Gastrocnemius medialis (tissue), 4 donors: ENCODE measurements around the gene KLHL29. TPM values are rescaled to one million over a fixed set of nuclear protein-coding genes. Genes with fewer than 3 reads are reported as not detected.
A peak's percentile ranks its signal among the peaks of the same experiment; 100 is the strongest.

ENCODE experiments used
- ATAC-seq, 2 donors: fragments of 150-250 bp; one replicate each; pipeline ENCODE4 v1.9.1; 2016
- DNase-seq, 2 donors: peaks; one replicate each; pipeline ENCODE4 v3.0.0-alpha.2; 2019
- H3K27ac ChIP-seq, 4 donors: fragments of 200-600 bp; sonication (generic); 1 replicate in 1 of 4; 2 replicates in 3 of 4; pipeline ENCODE4 v1.5.1; 2016 to 2018; ENCODE audit warnings: mild to moderate bottlenecking in 2 of 4, moderate library complexity in 1 of 4
- H3K27me3 ChIP-seq, 3 donors: fragments of 200-600 bp; sonication (generic) in 2 of 3; 1 replicate in 1 of 3; 2 replicates in 2 of 3; pipeline versions ENCODE4 v1.5.1 to v1.6.0; 2016 to 2019; ENCODE audit warnings: mild to moderate bottlenecking in 1 of 3, moderate library complexity in 1 of 3
- H3K36me3 ChIP-seq, 2 donors: fragments of 200-600 bp; sonication (generic) in 1 of 2; one replicate each; pipeline ENCODE4 v1.5.1; 2017 to 2018
- H3K4me1 ChIP-seq, 2 donors: fragments of 200-600 bp; sonication (generic) in 1 of 2; one replicate each; pipeline ENCODE4 v1.5.1; 2016 to 2017; ENCODE audit warnings: mild to moderate bottlenecking in 2 of 2
- H3K4me3 ChIP-seq, 4 donors: fragments of 200-600 bp; sonication (generic) in 3 of 4; 1 replicate in 1 of 4; 2 replicates in 3 of 4; pipeline ENCODE4 v1.5.1; 2016 to 2019; ENCODE audit warnings: mild to moderate bottlenecking in 2 of 4
- H3K9me3 ChIP-seq, 3 donors: fragments of 200-600 bp; sonication (generic) in 2 of 3; 1 replicate in 1 of 3; 2 replicates in 2 of 3; pipeline ENCODE4 v1.5.1; 2016 to 2019
- CTCF ChIP-seq, 5 experiments: fragments of 450-650 bp in 3 of 5; fragments of 200-600 bp in 2 of 5; sonication (generic) in 2 of 5; IDR thresholded peaks in 4 of 5; conservative IDR thresholded peaks in 1 of 5; 1 replicate in 4 of 5; 2 replicates in 1 of 5; pipeline ENCODE4 v1.5.1; 2016 to 2019; ENCODE audit warnings: antibody characterized with exemption in 5 of 5, mild to moderate bottlenecking in 3 of 5, moderate library complexity in 3 of 5
- POLR2A ChIP-seq, 2 donors: fragments of 450-650 bp; IDR thresholded peaks; one replicate each; pipeline ENCODE4 v1.6.1; 2017; ENCODE audit warnings: antibody characterized with exemption in 2 of 2, mild to moderate bottlenecking in 2 of 2, moderate library complexity in 2 of 2
- in situ Hi-C, 4 donors: fragments of 200-750 bp; cut with MboI; loops; one replicate each; pipeline versions ENCODE4 v1.15.0 to v1.8.0; 2017; ENCODE audit warnings: low sequenced_read_pairs in 4 of 4
- intact Hi-C: fragments of 100-400 bp; cut with DNase I; formaldehyde crosslinking; loops from one replicate; pipeline ENCODE4 v1.15.1; 2023; ENCODE audit warnings: low total_unique reads
- total RNA-seq, 4 donors: library from RNA; depleted of rRNA; stranded (reverse); fragments of >200 nt; gene quantifications; one replicate each; pipeline versions ENCODE4 v1.1.0 to v1.2.3, GENCODE V29; 2016

The KLHL29 gene
- total RNA-seq, 4 donors from 2014 or later, result 4.3 to 24.9 (median 8.7) TPM

DNA sequence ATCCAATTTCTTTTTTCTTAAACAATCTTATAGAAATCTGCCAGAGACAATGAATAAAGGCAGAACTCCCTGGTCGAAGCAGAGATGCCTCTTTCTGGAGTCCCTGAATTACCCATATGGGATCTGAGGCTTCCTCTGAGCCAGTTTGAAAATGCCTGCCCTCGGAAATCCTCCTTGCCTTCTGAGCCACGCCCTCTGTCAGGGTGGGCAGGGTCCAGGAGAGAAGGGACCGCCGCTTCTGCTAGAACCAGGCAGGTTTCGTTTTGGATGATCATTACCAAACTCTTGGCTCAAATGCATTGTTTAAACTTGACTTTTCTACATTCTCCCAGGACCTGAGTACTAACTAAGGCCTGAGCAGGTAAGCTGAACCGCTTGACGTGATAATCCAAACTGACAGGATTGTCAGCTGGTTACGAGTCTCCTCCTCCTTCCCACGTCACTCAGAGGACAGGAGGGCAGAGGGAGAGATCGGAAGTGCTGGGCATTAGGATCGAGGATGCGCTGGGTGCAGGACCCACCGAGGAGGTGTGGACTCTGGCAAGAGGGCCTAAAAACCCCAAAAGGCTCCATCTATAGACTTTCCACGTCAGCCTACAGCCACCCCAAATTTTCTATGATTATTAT lies 128.4 kb downstream of the KLHL29 start:
- ATAC-seq, result no peak

GRCh38 chr2:23513872-23514793 lies 129.2 kb downstream of the KLHL29 start:
- peak overlapping the region; percentile 60 to 97 (median 82) for H3K27ac ChIP-seq
- H3K27me3 ChIP-seq, result no peaks in the 10 kb centered on the region
- TF ChIP-seq POLR2A (IDR thresholded peaks at IDR 0.05), result peak in 1 of 2 donors; percentile 6
- TF ChIP-seq CTCF (IDR thresholded peaks at IDR 0.05 in 4 of 5, conservative IDR thresholded peaks at IDR 0.05 in 1 of 5), result no peak
- DNase-seq (peak; percentile 62 to 78), ATAC-seq (peak; percentile 52 to 61)
- H3K4me3 ChIP-seq, result no peak overlapping the region
- no peaks in the 10 kb centered on the region for H3K36me3 ChIP-seq
- peaks cover 45 to 49% of the 10 kb centered on the region in 2 donors for H3K4me1 ChIP-seq
- in situ Hi-C loops, result loop anchor here in 1 of 4 donors (10.0 kb wide), 2 partner anchors 89 to 231 kb away; no protein-coding TSS in a partner anchor
- intact Hi-C loops, result no loop called here
- H3K9me3 ChIP-seq, result no peaks in the 10 kb centered on the region

More for the DNA sequence above, 128.4 kb downstream of the KLHL29 start:
- no peak for DNase-seq
- in situ Hi-C loops, result loop anchor here in 1 of 4 donors (10.0 kb wide), 2 partner anchors 89 to 231 kb away; no protein-coding TSS in a partner anchor
- intact Hi-C loops, result no loop called here
- peak overlapping the region in 3 of 4 donors; percentile 14 to 97 (median 60) for H3K27ac ChIP-seq
- no peaks in the 10 kb centered on the region for H3K9me3 ChIP-seq
- TF ChIP-seq CTCF (IDR thresholded peaks at IDR 0.05 in 4 of 5, conservative IDR thresholded peaks at IDR 0.05 in 1 of 5) (no peak), POLR2A (IDR thresholded peaks at IDR 0.05) (no peak)
- H3K4me3 ChIP-seq, result no peak overlapping the region
- peaks cover 39 to 42% of the 10 kb centered on the region in 2 donors for H3K4me1 ChIP-seq
- no peaks in the 10 kb centered on the region for H3K27me3 ChIP-seq
- no peaks in the 10 kb centered on the region for H3K36me3 ChIP-seq

DNA sequence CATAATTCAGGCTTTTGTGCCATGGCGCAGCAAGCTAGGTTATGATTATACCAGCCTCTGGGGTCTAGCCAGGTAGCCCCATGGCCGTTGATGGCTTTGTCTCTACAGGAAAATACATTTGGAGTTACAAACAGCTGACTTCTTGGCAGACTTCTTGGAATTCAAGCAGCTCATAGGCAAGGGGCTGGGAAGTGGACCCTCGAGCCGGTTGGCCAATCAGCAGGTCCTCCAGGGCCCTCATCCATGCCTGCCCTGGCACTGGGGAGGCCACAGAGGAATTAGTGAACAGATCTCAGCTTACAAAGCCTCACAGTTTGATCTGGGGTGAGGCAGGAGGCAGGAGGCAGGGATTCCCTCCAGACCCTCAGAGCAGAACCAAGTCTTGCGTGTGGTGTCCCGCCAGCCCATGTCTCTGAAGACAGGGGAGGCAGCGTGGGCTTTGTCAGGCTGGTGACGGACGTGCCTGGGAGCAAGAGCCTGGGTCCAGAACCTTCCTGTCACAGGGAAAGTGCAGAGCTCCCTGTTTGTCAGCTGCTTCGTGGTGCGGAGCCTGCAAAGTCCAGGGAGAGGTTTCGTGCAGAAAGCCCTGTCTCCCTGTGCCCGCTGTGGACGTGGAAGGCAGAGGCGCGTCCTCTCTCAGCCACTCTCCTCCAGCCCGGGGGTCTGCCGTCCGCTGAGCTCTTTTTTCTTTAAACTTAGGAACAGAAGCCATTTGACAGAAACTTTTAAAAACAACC lies 131.7 kb downstream of the KLHL29 start:
- Histone ChIP-seq H3K4me1 (peaks cover 59 to 66% of the 10 kb centered on the region in 2 donors), H3K27ac (peak overlapping the region; percentile 60 to 97 (median 94))
- DNase-seq, result no peak

GRCh38 chr2:23518481-23519333 lies 133.7 kb downstream of the KLHL29 start:
- intact Hi-C loops, result loop anchor here (2.0 kb wide), 3 partner anchors 76 to 226 kb away; no protein-coding TSS in a partner anchor
- ATAC-seq, result peak; percentile 64 to 67
- in situ Hi-C loops, result loop anchor here in 1 of 4 donors (5.0 to 10.0 kb wide), 3 partner anchors 79 to 226 kb away; no protein-coding TSS in a partner anchor
- peak; percentile 85 to 93 for DNase-seq
- TF ChIP-seq POLR2A (IDR thresholded peaks at IDR 0.05) (no peak), CTCF (IDR thresholded peaks at IDR 0.05 in 4 of 5, conservative IDR thresholded peaks at IDR 0.05 in 1 of 5) (no peak)
- Histone ChIP-seq H3K4me3 (no peak overlapping the region), H3K36me3 (no peaks in the 10 kb centered on the region), H3K9me3 (no peaks in the 10 kb centered on the region), H3K4me1 (peaks cover 67 to 78% of the 10 kb centered on the region in 2 donors), H3K27ac (peak overlapping the region; percentile 93 to 97 (median 96)), H3K27me3 (no peaks in the 10 kb centered on the region)

More for the DNA sequence above, 131.7 kb downstream of the KLHL29 start:
- no peak for ATAC-seq
- intact Hi-C loops, result no loop called here
- no peaks in the 10 kb centered on the region for H3K36me3 ChIP-seq
- TF ChIP-seq POLR2A (IDR thresholded peaks at IDR 0.05), result no peak
- in situ Hi-C loops, result loop anchor here in 1 of 4 donors (5.0 to 10.0 kb wide), 3 partner anchors 81 to 228 kb away; no protein-coding TSS in a partner anchor
- no peaks in the 10 kb centered on the region for H3K27me3 ChIP-seq
- H3K9me3 ChIP-seq, result no peaks in the 10 kb centered on the region
- H3K4me3 ChIP-seq, result no peak overlapping the region
